Fibroblast of skin of right quadriceps (primary cell): ENCODE data around the gene WTAP.
"Not testable (repeated sequence)": the region's sequence is repeated elsewhere in the genome, so short reads cannot be mapped to it uniquely, and the experiment has no call there.

ENCODE experiments used
- DNase-seq: peaks from one replicate; pipeline ENCODE4 v3.0.0-alpha.2; 2013

Gene WTAP

DNA sequence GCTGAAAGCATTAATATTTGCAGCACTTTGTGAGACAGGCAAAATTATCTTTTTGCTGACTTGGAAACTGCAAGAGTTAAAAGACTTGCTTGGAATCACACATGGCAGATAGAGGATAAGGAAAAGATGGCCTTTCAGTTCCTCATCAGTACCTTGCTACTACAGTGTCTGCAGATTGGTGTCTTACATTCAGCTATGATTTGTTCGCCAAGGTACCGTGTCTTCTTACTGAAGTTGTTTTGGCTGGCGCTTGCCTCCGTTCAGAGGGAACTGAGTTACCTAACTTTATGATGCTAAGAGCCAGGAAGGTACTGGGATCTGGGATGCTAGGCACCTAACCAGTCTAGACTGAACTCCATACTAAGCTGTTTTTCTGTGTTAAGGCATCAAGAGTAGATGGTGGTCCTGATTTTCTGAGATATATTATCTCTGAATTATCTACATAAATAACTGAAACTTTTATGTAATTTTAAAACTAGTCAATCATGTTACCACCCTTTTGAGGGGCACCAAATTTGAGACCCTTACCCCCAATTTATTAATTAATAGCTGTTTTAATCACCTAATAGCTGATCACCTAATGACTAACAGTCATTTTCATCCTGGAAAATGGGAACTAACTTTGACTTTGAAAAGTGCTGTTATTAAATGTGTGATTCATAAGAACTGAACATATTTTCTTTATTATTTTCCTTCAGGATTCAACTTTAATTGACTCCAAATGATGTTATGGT, 2.5 kb downstream of the WTAP start:
- DNase-seq, result no peak

DNA sequence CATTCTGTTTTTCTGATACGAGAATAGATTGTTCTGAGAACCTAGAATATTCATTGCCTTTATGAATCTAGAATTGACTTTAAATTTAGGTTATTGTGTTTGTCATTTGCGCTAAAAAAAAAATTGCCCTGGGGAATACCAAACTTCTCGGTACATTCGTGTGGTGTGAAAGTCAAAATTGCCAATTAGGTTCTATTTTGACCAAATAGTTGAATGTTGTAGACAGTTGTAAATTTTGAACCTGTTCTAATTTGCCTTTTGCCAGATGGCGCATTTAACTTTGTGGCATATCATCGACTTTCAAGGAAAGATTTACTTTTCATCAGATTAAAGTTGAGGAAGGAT, 3.0 kb downstream of the WTAP start:
- no peak for DNase-seq

DNA sequence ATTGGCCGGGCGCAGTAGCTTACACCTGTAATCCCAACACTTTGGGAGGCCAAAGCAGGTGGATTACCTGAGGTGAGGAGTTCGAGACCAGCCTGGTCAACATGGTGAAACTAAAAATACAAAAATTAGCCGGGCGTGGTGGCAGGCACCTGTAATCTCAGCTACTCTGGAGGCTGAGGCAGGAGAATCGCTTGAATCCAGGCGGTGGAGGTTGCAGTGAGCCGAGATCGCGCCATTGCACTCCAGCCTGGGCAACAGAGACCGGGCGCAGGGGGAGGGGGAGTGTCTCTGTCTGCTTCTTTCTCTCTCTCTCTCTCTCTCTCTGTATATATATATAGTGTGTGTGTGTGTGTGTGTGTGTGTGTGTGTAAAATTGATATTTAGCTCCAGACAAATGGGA, 5.2 kb downstream of the WTAP start:
- not testable (repeated sequence) for DNase-seq

DNA sequence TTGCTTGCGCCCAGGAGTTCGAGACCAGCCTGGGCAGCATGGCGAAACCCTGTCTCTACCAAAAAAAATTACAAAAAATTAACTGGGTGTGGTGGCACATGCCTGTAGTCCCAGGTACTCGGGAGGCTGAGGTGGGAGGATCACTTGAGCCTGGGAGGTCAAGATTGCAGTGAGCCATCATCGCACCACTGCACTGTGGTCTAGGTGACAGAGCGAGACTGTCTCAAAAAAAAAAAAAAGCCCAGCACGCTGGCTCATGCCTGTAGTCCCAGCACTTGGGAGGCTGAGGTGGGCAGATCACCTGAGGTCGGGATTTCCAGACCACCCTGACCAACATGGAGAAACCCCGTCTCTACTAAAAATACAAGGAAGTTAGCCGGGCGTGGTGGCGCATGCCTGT, 6.1 kb downstream of the WTAP start:
- DNase-seq, result not testable (repeated sequence)

DNA sequence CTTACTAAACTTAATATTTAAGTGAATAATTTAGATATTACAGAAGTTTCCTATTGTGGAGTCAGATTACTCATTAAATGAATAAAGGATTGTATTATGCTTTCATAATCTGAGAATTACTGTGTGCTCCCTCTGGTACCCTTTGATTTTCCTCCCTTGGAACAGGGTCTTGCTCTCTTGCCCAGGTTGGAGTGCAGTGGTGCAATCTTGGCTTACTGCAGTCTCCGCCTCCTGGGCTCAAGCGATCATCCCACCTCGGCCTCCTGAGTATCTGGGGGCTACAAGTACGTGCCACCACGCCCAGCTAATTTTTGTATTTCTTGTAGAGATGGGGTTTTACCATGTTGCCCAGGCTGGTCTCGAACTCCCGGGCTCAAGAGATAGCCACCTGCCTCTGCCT, 9.6 kb downstream of the WTAP start:
- no peak for DNase-seq

DNA sequence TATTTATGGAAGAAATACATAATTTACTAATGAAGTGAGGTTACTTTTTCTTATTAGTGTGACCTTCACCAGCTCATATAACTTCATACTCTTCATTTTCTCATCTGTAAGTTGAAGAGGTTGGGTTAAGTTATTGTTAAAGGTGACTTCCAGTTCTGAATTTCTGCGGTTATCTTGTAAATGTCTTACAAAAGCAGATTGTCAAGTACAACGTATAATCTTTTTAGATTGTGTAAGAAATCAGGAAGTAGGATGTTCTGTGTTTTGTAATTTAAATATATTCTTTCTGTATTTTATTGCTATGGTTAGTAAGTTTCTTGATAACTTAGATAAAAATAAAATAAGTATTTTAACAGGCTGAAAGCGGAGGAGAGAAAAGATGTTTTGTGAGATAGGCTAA, 12.0 kb downstream of the WTAP start:
- DNase-seq, result no peak

DNA sequence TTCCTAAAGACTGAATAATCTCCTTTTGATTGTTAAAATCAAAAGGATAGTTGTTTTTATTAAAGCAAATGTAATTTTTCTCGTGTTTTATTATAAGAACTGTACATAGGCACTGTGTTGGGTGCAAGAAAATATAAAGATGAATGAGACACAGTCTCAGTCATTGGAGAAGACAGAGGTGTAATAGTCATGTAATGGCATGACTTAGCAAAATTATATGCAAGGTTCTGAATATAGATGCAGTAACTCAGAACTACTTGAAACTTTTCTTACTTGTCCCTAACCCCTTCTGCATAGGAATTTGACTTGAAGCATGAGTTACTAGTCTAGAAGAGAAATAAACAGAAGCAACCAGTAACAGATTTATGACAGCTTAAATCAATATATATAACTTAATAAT, 14.9 kb downstream of the WTAP start:
- DNase-seq, result no peak

DNA sequence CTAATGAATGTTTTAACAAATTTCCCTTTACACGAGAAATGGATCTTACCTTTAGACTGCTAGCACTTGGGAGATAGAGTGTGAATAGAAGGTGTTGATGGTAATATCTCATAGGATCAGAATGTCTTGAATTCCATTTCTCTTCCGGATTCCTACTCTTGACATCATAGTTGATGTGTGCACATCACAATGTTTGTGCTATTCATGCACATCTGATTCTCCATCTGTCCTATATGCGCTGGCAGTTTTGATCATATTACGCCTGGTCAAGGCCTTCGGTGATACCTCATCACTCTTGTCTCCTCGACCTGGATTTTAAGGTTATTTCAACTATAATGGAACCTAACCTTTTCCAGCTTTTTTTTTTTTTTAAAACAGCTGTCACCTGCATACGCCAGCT, 17.8 kb downstream of the WTAP start:
- DNase-seq, result no peak

DNA sequence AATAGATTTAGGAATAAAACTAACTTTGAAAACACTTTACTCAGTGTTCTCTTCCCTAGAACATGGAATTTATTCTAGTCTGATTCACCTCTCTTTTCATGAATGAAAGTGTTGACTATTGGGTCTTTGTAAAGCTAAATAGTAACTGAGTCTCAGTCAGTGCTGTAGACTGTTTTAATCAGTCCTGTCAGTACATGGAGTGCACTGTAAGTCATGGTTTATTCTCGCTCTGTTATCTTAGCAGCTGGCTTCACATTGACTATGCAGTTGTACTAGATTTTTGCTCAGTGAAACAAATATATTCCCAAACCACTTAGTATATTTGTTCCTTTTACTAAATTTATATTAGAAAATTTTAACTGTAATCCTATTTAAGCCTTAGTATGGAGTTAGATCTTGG, 19.5 kb downstream of the WTAP start:
- no peak for DNase-seq

DNA sequence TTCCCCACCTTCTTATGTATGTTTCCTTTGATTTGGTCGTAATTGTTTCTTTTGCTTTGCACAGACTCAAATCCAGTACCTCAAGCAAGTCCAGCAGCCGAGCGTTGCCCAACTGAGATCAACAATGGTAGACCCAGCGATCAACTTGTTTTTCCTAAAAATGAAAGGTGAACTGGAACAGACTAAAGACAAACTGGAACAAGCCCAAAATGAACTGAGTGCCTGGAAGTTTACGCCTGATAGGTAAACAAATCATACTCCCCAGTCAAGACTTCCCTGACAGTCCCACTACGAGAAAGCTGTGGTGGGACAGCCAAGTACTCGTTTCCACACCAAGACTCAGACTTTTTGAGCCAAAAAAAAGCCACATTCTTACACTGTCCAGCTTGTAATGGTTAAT, 20.8 kb downstream of the WTAP start:
- DNase-seq, result not testable (repeated sequence)

DNA sequence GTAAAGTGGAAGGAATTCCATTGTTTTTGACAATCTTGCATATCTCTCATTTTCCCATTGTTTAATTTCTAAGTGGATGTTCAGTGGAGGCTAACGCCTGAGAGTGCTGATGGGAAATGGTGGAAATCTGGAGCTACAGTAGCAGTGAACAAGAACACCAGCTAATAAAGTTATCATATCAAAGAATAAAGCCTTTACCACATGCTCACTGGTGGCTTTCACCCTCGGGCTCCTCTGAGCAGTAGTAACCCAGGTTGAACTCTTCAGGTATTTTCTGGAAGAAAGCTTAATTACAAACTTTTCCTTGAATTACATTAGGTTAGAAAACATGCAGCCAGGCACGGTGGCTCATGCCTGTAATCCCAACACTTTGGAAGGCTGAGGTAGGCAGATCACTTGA, 24.1 kb downstream of the WTAP start:
- no peak for DNase-seq

DNA sequence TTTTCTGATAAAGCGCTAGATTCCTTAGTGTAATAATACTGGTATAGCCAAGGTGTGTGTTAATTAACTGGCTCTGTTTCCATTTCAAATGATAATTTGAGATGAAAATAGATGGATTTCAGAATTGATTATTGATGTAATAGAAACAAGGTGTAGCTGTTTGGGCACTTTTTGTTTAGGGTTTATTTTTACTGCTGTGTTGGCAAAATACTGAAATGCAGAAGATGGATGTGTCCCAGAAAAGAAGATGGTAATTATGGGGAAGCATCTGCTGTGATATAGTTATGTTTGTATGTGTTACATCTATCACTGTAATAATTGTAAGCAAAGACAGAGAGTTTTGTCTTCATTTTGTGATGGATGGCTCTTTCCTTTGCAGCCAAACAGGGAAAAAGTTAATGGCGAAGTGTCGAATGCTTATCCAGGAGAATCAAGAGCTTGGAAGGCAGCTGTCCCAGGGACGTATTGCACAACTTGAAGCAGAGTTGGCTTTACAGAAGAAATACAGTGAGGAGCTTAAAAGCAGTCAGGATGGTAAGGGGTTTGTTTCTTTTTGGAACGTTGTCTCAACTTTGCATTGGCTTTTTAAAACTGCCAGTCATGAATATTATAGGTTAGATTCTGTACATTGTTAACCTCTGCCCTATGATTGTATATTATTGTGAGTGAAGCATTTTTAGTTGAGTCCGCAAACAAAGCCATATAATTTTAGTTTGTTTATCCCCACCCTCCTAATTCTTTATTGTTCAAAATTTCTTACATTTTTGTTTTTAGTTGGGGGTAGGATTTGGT, 26.0 kb downstream of the WTAP start:
- DNase-seq, result no peak

DNA sequence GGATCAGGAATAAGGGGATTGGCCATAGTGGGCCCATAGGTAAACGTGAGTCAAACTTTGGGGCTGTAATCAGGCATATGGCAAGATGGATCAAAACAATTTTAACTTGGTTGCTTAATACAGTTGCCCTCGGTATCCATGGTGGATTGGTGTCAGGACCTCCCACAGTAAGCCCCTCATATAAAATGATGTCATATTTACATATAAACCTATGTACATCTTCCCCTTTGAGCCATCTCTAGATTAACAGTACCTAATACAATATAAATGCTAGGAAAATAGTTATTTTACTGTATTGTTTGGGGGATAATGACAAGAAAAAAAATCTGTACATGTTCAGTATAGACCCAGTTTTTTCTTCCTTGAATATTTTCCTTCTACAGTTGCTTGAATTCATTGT, 27.1 kb downstream of the WTAP start:
- no peak for DNase-seq

DNA sequence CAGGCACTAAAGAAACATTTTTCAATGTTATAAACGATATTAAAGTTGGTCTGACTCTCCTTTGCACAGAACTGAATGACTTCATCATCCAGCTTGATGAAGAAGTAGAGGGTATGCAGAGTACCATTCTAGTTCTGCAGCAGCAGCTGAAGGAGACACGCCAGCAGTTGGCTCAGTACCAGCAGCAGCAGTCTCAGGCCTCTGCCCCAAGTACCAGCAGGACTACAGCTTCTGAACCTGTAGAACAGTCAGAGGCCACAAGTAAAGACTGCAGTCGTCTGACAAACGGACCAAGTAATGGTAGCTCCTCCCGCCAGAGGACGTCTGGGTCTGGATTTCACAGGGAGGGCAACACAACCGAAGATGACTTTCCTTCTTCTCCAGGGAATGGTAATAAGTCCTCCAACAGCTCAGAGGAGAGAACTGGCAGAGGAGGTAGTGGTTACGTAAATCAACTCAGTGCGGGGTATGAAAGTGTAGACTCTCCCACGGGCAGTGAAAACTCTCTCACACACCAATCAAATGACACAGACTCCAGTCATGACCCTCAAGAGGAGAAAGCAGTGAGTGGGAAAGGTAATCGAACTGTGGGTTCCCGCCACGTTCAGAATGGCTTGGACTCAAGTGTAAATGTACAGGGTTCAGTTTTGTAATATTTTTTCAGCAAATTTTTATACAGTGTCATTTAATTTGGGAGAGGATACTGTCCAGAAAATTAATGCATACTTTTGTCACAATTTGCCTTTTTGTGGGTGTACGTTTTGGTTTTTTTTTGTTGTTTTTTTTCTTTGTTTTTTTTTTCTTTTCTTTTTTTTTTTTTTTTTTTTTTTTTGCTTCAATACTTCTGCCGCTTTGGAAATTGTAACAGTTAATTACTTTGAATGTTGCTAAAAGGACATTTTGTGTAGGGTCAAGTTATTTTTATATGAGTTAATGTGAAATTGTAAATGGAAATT, 27.9 kb downstream of the WTAP start:
- no peak for DNase-seq

DNA sequence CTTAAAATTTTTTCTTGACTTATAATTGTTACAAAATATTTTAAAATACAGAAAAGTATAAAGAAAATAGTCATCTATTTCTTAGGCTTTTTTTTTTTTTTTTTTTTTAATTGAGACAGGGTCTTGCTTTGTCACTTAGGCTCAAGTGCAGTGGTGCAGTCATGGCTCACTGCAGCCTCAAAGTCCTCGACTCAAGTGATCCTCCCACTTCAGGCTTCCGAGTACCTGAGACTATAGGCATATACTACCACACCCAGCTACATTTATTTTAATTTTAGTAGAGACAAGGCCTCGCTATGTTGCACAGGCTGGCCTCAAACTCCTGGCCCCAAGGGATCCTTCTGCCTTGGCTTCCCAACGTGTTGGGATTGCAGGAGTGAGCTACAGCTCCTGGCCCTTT, 29.2 kb downstream of the WTAP start:
- no peak for DNase-seq

DNA sequence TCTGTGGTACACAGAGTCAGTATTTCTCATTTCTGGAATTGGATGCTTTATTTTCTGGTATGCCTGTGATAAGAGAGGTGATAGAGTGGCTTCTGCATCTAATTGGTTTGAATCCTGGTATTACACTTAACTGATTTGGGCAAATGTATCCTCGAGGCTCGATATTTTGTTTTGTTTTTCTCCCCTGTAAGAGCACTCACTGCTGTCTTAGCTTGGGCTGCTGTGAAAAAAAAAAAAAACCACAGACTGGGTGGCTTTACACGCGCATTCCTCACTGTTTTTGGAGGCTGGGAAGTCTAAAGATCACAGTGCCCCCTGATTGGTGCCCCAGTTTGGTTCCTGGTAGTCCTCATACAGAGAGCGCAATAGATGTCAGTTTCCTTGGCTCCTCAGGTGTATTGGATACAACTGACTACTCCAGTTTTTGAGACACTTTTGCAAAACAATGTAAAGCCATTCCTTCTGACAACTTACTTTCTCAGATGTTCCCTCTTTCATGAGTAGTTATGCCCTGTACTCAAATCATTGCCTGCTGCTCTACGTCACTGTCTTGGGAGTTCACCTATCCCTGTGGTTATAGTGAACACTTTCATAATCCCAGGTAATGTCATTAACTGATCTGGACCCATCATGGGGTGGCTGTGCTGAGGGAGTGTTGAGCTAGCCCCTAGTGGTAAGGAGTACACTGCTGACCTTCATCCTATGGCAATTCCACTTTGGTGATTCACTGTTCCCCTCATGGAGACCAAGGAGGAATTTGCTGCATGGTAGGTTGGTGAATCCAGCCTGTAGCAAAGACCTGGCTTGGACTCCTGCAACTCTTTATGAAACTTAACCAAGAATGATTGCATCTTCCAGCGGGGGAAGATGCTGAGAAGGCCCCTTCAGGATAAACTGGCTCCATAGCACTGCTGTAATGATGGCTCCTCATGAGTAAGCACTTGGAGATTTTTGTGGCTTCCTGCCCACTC, 31.0 kb downstream of the WTAP start:
- peak; percentile 92 for DNase-seq

DNA sequence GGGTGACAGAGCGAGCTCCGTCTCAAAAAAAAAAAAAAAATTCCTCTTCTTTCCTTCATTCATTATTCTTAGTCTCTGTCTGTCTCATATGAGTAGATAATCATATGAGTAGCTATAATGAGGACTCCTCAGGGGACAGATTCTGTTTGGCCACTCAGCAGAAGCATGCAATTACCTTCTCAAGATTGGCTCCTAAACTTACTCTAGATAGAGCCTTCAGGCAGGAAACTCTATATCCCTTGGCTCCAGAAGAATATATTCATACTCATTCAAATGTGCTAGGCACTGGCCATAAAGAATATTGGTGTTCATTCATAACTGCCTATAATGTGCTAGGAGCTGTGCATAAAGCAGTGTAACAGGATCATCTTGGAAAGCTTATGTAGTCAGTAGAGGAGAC, 32.3 kb downstream of the WTAP start:
- no peak for DNase-seq

DNA sequence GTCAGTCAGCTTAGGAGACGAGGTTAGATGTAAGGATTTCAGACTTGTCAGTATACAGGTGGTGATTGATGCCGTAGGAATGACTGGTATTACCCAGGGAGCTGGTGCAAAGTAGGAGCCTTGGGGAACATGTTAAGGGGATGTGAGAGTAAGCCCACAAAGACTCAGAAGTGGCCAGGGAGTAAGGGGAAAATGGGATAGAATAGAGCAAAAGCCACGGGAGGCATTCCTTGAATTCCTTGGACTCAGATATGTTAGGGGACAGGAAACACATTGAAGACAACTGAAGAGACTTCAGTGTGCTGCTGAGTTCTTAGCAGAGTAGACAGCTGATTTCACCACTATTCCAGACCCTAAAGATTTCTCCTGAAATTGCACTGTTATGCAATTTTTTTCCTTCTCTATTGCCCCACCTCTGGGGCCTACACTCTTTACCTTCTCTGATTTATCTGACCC, 33.3 kb downstream of the WTAP start:
- peak; percentile 93 for DNase-seq

DNA sequence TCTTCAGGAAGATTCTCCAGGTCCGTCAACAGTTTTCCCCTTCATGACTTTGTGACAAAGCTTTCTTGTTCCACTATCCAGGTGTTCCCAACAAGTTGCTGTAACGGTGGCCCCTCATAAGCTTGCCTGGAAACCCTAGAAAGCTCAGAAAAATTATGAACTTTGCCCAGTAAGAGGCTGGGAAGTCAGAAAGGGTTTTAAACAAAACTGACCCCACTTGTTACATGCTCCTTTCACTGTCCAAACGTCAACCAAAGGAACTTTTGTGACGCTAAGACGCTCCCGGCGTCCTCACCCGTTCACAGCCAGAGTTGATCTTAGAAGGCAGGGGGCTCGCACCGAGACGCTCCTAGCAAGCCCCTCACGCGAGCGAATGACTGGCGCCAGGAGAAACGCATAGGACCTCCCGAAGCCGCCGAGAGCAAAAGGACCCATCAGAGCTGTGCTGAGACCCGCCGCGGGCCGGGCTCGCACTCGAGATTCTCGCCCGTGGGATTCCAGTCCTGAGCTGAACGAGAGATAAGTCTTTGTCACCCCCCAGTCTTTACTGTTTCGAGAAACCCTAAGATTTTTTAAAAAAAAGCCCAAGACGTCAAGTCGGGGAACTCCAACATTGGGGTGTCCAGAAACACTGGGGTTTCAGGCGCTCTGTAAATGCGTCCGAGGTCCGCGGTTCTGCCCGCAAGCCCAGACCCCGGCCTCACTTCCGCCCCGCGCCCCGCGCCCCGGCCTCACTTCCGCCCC, 34.0 kb downstream of the WTAP start:
- DNase-seq, result peak; percentile 10

DNA sequence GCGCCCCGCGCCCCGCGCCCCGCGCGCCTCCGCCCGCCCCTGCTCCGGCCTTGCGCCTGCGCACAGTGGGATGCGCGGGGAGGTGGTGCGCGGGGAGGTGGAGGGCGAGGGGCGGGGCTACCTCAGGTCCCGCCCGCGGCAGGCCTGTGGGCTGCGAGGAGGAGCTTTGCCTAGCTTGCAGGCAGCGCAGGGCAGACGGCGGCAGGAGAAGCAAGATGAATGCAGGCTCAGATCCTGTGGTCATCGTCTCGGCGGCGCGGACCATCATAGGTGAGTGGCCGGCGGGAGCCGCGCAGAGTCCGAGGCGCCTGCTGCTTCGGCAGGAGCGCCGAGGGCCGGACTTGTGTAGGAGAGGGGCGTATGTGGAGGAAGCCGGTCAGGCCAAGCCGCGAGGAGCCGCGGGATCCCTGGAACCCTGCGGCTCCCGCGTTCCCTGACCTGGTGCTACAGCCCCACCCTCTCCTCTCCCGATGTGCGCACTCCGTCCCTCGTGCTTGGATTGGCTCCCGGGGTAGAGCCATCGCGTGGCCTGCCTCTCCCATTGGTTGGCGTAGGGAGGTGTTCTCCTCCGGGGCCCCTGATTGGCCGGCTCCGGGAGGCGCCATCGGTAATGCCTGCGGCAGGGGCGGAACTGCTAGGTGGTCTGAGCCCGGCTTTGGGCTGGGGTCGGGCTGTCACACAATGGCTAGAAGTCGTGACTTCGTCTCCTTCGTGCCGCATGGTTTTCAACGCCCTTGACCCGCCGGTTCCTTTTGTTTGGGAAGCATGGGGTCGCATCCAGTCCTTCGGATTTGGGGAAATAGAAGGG, 34.8 kb downstream of the WTAP start, which contains the start of gene ACAT2:
TSS of gene ACAT2 (plus strand) at position 173 of the 808 bp plus-strand sequence. CDS start at position 216, 43 bp downstream.
- DNase-seq, result peak; percentile 95
